BE2C (cell line): ENCODE data around the gene MGMT.

Experiments used
- DNase-seq: peaks from one replicate; pipeline ENCODE4 v3.0.0-alpha.2; 2020
- H3K27me3 ChIP-seq: fragments of 250-450 bp; sonication (Bioruptor Pico); 2 replicates; pipeline ENCODE4 v1.5.1; 2020; ENCODE audit warnings: mild to moderate bottlenecking
- H3K36me3 ChIP-seq: fragments of 250-450 bp; sonication (Bioruptor Pico); 2 replicates; pipeline ENCODE4 v1.5.1; 2020; ENCODE audit warnings: mild to moderate bottlenecking
- H3K4me1 ChIP-seq: fragments of 250-450 bp; sonication (Bioruptor Pico); 2 replicates; pipeline ENCODE4 v1.5.1; 2020
- H3K4me3 ChIP-seq: 2 replicates; pipeline ENCODE4 v1.5.1; 2011; ENCODE audit warnings: low read depth, low read length
- H3K9me3 ChIP-seq: fragments of 250-450 bp; sonication (Bioruptor Pico); 2 replicates; pipeline ENCODE4 v1.5.1; 2020
- CTCF ChIP-seq: IDR thresholded peaks from 2 replicates; pipeline ENCODE4 v1.5.1; 2012; ENCODE audit warnings: mild to moderate bottlenecking, low read depth, low read length

MGMT gene

GRCh38 chr10:129730272-129730992 lies 263.4 kb downstream of the MGMT start:
- Histone ChIP-seq H3K27me3 (no peaks in the 10 kb centered on the region), H3K4me1 (no peaks in the 10 kb centered on the region), H3K36me3 (no peaks in the 10 kb centered on the region), H3K9me3 (no peaks in the 10 kb centered on the region), H3K4me3 (no peak overlapping the region)
- no peak for TF ChIP-seq CTCF
- DNase-seq: no peak

- Histone ChIP-seq H3K9me3 (no peaks in the 10 kb centered on the region), H3K36me3 (no peaks in the 10 kb centered on the region), H3K4me1 (no peaks in the 10 kb centered on the region), H3K27me3 (no peaks in the 10 kb centered on the region), H3K4me3 (no peak overlapping the region)
- TF ChIP-seq CTCF: no peak
- no peak for DNase-seq
Measured at GRCh38 chr10:129730993-129731325, 263.9 kb downstream of the MGMT start.

- TF ChIP-seq CTCF: no peak
- Histone ChIP-seq H3K36me3 (no peaks in the 10 kb centered on the region), H3K4me1 (no peaks in the 10 kb centered on the region), H3K4me3 (no peak overlapping the region), H3K9me3 (no peaks in the 10 kb centered on the region), H3K27me3 (no peaks in the 10 kb centered on the region)
- DNase-seq: no peak
Measured at GRCh38 chr10:129740532-129741279, 273.7 kb downstream of the MGMT start.

GRCh38 chr10:129741280-129741977 lies 274.4 kb downstream of the MGMT start:
- no peak for TF ChIP-seq CTCF
- DNase-seq: no peak
- H3K4me3 ChIP-seq: no peak overlapping the region
- H3K27me3 ChIP-seq: no peaks in the 10 kb centered on the region
- H3K4me1 ChIP-seq: no peaks in the 10 kb centered on the region
- H3K9me3 ChIP-seq: no peaks in the 10 kb centered on the region
- H3K36me3 ChIP-seq: no peaks in the 10 kb centered on the region

- no peaks in the 10 kb centered on the region for H3K27me3 ChIP-seq
- DNase-seq: no peak
- H3K36me3 ChIP-seq: no peaks in the 10 kb centered on the region
- H3K4me3 ChIP-seq: no peak overlapping the region
- no peaks in the 10 kb centered on the region for H3K4me1 ChIP-seq
- H3K9me3 ChIP-seq: no peaks in the 10 kb centered on the region
- TF ChIP-seq CTCF: no peak
Measured at GRCh38 chr10:129741978-129742741, 275.1 kb downstream of the MGMT start.
